Kidney glomerular epithelial cell (primary cell): ENCODE measurements around the gene NLRP1.

Experiments
- DNase-seq: peaks from one replicate; lab custom pipeline; 2025; lab: John Stamatoyannopoulos, UW

The NLRP1 gene

DNA sequence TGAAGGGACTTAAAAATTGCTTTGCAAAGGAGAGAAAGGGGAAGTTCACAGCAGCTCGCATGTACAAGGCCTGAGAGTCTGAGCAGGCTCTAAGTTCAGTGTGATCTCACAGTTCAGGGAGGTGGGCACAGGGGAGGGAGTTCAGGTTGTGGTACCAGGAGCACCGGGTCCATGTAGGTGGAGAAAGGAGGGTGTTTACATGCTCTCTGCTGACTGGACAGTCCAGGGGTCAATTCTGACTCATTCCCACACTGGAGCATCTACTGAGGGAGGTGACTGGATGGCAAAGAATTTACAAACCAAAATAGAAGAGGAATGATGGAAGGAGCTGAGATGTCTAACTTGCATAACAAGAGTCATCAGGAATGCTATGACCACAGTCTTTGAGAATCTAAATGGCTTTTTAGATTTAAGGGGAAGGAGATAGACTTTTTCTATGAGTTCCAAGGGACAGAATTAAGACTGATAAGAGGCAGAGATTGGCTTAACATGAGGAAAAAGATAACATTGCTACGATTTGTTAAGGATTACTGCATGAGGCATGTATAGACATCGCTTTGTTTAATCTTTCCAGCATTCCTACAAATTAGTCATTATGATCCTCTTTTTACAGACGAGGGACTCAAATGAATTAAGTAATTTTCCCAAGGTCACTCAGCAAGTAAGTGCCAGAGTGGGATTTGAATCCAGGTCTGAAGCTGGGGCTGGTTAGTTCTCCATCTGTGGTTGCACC lies 68.1 kb downstream of the NLRP1 start:
- peak; percentile 100 for DNase-seq

DNA sequence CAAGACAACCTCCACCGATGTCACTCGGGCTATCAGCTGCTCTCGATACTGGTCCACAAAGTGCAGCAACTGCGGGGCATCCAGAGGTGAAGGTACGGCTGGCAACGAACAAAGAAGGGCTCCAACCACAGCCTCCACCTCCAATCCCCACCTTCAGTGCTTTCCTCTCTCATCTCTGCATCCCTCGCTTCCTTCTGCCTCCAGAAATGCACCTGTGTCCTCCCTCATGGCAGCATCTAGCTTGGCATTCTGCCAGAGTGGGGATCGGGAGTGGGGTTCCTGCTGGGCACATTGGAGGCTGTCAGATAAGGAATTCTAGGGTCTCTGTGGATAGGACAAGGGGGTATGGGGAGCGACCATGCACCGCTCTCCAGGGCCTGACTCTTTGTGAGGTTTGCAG lies 69.3 kb downstream of the NLRP1 start:
- no peak for DNase-seq

DNA sequence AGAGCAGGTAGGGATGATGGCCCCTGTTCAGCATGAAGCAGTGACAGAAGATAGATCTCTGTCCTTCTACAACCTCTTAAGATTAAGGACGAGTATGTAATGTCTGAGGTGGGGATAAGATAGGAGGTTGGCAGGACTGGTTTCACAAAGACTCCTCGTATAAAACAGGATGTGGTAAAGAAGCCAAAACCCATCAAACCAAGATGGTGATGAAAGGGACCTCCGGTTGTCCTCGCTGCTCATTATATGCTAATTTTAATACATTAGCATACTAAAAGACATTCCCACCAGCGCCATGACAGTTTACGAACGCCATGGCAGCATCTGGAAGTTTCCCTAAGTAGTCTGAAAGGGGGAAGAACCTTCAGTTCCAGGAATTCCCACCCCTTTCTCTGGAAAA lies 70.7 kb downstream of the NLRP1 start:
- DNase-seq = no peak

DNA sequence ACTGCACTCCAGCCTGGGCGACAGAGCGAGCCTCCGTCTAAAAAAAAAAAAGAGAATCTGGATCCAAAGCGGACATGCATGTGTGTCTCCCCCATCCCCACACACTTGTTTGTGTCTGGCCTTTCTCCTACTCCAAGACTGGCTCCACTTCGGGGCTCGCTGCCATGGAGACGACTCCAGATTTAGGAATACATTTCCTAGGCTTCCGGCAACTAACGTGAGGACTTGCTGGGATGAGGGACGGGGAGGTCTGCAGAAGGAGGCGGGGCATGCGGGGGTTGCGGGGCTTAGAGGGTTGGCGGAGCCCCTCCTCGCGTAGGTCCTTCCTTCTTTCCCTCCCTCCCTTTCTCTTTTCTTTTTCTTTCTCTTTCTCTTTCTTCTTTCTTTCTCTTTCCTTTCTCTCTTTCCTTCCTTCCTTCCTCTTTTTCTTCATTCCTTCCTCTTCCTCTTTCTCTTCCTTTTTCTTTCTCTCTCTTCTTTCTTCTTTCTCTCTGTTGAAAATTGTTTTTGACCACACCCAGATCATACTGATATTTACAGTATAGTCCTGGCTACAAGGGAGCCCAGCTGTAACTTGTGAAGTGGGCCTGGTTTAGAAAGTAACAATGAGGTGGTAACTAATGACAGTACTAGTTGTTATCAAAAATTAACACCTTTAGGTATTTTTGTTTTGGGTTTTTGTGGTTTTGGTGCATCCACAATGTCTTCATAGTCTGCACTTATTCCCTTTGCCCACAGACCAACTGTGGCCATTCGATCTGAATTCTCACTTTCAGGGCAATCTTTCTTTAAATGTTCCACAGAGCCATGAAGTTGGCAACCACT lies 72.7 kb downstream of the NLRP1 start:
- no peak for DNase-seq

DNA sequence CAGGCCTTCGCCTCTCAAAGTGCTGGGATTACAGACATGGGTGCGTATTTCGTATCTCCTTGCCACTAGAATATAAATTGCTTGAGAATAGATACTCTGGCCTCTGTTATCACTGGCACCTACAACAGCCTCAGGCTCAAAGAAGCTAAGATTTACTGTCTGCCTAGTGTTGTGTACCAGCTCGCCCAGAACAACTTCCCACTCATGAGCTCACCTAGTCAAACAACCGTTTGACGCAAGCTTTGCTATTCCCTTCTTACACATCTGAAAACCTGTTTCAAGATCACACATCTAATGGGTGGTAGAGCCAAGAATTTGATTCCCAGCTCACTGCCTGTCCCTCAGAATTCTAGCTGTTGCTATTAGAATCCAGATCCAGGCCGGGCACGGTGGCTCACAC lies 73.5 kb downstream of the NLRP1 start:
- no peak for DNase-seq

DNA sequence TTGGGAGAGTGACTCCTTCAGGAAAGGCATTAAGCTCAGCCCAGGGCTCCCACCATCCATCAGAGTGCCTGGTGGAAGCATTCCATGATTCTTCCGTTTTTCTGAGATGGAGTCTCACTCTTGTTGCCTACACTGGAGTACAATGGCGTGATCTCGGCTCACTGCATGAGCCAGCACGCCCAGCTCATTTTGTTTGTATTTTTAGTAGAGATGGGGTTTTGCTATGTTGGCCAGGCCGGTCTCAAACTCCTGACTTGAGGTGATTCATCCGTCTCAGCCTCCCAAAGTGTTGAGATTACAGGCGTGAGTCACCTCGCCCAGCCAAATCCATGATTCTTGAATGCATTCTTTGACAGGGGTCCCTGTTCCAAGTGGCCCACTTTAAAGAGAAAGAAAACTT lies 74.8 kb downstream of the NLRP1 start:
- no peak for DNase-seq

DNA sequence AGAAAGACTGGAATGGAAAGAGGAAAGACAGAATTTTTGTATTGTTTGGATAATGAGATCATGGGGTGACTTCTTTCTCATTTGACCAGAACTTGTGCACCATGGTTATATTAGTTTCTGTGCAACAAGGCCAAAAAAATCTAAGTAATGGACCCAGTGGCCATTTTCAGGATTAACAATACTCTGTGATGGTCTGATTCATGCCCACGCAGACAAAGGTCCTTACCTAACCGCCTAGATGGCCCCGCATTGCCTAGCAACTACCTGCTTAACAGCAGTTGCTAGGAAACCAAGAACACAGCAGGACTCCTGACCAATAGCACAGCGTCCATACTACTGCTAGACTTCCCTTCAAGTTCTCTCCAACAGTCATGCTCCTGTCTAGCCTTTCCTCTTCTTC lies 75.5 kb downstream of the NLRP1 start:
- DNase-seq = peak; percentile 53

DNA sequence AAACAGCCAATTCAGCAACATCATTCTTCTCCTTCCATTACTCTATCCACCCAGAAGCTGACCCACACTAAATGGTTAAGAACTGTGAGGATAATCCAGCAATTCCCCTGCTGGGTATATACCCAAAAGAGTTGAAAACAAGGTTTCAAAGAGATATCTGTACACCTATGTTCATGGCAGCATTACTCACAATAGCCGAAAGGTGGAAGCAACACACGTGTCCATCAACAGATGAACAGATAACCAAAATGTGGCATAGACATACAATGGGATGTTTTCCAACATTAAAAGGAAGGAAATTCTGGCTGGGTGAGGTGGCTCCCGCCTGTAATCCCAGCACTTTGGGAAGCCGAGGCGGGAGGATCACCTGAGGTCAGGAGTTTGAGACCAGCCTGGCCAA lies 78.0 kb downstream of the NLRP1 start:
- no peak for DNase-seq

DNA sequence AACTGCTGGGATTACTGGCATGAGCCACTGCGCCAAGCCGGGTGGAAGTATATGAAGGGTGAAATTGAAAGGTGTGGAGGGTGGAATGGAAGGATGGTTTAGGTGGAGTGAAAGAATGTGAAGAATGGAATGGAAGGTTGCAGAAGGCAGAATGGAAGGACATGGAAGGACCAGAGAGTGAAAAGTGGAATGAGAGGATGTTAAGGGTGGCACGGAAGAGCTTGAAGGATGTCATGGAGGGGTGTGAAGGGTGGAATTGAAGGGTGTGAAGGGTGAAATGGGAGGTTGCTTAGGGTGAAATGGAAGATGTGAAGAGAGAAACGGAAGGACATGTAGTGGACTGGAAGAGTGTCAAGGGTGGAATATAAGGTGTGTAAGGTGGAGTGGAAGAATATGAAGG lies 81.8 kb downstream of the NLRP1 start:
- DNase-seq = no peak

DNA sequence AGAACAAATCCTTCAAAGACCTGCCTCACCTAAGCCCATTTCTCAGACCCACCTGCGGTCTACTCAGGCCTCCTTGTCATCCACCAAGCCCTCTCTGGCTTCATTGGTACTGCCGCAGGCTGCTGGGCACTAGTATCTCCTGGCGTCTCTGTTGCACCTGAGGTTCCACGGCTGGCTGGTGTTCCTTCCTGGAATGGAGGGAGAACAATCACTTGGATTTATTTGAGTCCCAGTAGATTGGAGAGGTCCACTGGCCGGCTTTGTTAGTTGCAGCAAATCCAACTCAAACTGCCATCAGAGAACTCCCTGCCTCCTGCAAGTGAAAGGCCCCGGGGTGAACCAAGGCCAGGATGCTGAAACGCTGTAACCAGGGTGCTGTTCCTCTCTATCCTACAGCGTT lies 82.6 kb downstream of the NLRP1 start:
- DNase-seq = no peak

DNA sequence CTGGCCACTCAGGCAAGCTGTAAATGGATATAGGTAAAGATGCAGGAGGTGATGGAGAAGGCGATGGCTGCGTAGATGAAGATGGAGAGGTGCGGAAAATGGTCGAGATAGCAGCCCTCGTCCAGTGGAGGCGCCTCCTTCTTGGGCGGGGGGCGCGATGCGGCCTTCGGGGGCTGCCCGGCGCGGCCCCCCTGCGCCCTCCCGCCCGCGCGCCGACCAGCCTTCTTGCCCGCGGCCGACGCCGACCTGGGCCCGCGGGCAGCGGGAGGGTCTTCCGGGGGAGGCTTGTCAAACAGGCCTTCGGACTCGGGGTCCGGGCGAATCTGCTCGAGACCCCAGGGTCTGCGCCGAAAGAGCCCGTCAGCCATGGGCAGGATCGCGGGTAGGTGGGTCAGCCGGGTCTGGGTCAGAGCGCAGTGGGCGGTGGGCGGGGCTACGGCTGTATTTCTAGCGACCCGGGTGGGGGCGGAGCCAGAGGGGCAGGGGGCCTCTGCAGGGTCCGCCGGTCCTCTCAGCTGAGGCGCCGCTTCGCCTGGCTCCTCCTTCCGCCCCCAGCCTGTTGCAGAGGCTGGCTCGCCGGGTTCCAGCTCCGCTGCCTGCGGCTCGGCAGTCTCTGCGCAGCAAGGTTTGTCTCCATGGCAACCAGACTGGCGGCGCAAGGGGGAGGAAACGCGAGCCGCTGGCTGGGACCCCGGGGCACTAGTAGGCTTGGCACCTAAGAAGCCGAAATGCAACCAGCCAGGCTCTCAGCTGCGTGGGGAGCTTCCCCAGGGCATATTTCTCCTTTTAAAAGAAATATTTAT lies 83.5 kb downstream of the NLRP1 start:
- DNase-seq = peak; percentile 78

DNA sequence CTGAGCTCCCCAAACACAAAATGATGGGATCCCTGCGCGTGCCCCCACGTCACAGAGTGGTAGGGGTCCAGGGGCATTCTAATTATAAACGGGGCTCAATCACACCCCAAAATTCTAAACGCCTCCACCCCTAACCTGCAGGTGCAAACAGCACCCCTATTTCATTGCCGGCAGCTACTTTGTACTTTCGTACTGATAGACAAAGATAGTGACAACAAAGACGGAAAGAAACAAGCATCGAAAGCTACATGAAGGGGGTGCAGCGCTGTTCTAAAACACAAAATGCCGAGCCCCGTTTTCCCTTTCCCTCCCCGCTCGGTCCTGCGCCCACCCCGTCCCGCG lies 84.1 kb downstream of the NLRP1 start:
- no peak for DNase-seq

DNA sequence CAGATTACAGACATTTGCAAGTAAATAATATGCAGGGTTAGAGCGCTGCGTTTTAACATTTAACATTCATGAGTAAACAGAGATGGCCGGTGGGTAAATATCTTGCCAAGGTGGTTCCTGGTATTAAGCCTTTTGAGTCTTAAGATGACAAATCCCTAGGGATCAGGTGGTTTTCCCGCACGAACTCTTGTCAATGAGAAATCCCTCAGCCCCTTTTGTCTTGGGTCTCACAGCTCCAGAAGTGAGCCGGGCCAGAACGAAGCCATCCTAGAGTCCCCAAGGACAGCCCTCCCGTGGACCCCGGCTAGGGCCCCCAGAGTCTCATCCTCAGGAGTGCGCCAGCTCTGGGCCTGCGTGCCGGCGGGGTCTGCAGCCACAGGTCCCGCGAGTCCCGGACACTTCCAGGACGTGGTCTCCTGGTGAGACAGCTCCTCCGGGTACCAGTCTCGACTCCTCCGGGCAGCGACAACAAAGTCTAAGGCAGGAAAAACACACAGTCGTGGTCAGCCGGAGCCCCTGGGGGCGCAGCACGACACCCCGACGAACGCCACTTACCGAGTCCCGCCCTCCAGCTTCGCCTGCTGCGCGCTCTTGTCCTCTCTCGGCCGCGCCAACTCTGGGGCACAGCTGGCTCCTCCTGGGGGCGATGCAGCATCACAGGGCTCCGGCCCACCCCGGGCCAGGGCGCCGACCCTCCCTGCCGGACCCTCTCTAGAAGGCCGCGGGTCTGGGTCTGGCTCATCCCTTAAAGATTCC lies 84.7 kb downstream of the NLRP1 start:
- DNase-seq = no peak

DNA sequence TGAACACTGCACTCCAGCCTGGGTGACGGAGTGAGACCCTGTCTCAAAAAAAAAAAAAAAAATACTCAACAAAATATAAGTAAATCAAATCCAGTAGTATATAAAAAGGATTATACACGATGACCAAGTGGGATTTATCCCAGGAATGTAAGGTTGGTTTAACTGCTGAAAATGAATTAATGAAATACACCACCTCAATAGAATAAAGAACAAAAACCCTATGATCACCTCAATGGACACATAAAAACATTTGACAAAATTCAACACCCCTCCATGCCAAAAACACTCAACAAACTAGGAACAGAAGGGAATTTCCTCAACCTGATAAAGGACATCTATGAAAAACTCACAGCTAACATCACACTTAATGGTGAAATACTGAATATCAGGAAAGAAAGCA lies 91.3 kb downstream of the NLRP1 start:
- DNase-seq = no peak

DNA sequence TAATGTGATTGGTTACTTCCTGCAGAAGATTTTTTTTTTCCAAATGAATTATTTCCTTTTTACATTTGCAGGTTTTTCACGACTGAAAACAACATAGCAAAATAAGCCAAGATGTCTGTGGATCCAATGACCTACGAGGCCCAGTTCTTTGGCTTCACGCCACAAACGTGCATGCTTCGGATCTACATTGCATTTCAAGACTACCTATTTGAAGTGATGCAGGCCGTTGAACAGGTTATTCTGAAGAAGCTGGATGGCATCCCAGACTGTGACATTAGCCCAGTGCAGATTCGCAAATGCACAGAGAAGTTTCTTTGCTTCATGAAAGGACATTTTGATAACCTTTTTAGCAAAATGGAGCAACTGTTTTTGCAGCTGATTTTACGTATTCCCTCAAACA lies 95.6 kb downstream of the NLRP1 start:
- no peak for DNase-seq

DNA sequence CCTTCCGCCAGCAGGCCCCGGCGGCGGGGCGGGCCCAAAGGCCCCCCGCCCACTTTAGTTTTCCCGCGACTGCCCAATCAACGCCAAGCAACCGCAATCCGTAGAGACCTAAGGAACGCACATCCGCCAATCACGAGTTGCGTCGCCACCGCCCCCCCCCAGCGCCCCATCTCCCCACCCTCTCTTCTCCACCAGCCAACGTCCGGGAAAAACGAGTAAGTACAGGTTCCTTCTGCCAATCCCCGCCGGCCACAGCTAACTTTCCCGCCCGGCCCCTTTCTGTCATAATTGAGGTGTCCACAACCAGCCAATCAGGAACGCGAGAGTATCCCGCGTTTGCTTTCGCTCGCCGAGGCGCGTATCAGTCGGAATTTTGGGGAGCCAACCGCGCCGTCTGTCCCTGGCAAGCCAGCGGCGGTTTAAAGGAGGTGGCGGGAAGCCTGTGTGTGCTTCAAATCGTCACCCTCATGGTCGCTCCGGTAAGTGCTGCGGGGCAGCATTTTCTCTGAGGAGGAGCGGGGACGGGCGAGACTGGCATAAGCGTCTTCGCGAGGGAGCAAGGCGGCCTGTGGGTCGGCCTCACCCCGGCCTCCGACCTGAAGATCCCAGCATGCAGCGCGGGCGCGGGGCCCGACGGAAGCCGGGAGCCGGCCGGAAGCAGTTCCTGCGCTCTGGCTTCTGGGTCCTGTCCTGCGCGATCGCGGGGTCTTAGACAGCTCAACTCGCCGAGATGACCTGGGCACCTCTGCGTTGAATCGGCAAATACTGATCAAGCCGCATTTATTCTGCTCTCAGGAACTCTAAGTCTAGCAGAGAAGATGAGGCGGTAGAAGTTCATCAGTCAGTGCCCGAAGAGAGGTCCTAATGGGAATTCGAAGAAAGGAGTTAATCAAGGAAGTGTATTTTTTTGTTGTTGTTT lies 97.8 kb downstream of the NLRP1 start, which contains the start of gene MIS12:
Gene MIS12, plus strand, starts transcription at position 361 of the 919 bp plus-strand sequence. CDS start 2,297 bp downstream, outside the sequence.
- DNase-seq = peak; percentile 99

DNA sequence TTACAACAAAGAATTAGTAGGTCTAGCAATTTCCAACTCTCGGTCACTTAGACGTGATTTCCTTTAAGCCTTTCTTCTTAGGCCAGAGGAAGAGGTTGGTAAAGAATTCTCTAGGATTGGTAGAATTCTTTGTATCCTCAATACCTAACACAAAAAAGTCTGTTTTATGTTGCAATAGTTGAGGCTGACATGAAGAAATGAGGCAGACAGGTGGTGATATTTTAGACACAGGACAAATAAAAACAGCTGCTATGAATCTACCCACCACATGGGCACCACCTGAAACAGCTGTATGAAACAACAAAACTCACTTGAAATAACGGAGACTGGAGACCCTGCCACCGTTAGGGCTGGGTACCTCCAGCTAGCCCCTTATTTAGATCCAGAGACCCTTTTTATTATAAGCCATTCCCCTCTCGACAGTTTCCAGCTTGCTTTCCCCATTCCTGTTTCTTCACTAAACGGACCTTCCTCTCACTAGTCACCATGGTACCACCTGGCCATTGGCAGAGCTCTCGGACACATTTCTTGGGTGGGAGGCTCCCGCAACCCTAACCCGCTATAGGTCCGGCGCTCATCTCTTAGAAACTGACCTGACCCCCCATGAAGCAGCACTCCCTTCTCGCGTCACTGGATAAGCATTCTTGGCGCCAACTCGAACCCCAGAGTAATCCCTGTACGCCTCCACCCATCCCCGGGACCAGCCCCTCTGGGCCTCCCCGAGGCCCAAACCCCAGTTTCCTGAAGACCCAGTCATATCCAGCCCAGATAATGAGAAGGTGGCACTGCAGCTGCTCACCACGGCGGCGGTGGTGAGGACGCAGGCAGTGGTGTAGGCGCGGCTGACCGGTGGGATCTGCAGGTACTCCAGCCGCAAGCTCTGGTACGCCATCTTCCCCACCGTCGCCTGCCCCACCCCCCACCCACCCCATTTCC lies 98.8 kb downstream of the NLRP1 start, which contains the start of gene DERL2:
Gene DERL2, minus strand, starts transcription at position 909 of the 936 bp plus-strand sequence. Its CDS starts 17 bp downstream, at position 892.
- peak; percentile 46 for DNase-seq

DNA sequence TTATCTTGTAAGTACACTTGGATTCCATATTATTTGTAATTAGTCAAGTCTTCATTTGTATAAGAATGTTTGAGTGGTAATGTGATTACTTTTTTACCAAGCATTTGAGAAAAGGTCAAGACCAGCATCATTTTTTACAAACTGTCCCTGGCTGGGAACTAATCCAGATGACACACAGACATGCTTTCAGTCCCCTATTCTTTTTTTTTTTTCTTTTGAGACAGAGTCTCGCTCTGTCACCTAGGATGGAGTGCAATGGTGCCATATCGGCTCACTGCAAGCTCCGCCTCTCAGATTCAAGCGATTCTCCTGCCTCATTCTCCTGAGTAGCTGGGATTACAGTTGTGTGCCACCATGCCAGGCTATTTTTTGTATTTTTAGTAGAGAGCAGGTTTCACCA lies 102.9 kb downstream of the NLRP1 start:
- no peak for DNase-seq

DNA sequence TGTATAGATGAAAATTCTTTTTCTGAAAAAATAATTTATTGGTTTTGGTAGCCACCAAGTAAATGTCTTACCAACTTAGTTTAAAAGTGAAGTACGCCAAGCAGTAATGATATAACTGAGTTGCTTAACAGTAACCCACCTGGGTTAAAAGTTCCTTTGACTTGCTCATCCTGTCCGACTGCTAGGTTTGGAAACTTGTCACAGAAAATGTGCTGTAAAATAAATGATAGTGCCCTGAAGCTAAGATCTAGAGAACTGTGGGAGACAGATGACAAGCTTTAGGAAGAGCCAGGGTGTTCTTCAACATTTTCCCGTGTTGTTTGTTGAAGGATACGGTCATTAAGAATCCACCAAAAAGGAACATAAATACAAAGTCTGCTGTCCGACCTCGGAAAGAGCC lies 103.3 kb downstream of the NLRP1 start:
- DNase-seq = no peak

DNA sequence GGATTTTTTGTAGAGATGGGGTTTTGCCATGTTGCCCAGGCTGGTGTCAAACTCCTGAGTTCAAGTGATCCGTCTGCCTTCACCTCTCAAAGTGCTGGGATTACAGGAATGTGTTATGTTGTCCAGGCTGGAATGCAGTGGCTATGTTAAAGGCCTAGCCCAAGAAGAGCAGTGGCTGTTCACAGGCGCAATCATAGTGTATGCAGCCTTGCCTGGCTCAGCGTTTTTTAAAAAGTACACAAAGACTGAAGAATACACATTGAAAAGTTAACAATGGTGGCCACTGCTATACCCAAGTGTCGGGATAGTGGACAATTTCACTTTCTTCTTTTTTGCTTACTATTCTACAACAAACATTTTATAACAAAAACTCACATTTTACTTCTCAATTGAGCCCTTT lies 105.3 kb downstream of the NLRP1 start:
- no peak for DNase-seq
